Measurements from ENCODE around the gene PSMA3.

Gene PSMA3

GRCh38 chr14:58215191-58215914 is 29.3 kb upstream of the PSMA3 start (continued):
- TF ChIP-seq, protein P1, sequence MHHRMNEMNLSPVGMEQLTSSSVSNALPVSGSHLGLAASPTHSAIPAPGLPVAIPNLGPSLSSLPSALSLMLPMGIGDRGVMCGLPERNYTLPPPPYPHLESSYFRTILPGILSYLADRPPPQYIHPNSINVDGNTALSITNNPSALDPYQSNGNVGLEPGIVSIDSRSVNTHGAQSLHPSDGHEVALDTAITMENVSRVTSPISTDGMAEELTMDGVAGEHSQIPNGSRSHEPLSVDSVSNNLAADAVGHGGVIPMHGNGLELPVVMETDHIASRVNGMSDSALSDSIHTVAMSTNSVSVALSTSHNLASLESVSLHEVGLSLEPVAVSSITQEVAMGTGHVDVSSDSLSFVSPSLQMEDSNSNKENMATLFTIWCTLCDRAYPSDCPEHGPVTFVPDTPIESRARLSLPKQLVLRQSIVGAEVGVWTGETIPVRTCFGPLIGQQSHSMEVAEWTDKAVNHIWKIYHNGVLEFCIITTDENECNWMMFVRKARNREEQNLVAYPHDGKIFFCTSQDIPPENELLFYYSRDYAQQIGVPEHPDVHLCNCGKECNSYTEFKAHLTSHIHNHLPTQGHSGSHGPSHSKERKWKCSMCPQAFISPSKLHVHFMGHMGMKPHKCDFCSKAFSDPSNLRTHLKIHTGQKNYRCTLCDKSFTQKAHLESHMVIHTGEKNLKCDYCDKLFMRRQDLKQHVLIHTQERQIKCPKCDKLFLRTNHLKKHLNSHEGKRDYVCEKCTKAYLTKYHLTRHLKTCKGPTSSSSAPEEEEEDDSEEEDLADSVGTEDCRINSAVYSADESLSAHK (tag by site-specific recombination; IDR thresholded peaks at IDR 0.05): no peak
- TF ChIP-seq, protein P2, sequence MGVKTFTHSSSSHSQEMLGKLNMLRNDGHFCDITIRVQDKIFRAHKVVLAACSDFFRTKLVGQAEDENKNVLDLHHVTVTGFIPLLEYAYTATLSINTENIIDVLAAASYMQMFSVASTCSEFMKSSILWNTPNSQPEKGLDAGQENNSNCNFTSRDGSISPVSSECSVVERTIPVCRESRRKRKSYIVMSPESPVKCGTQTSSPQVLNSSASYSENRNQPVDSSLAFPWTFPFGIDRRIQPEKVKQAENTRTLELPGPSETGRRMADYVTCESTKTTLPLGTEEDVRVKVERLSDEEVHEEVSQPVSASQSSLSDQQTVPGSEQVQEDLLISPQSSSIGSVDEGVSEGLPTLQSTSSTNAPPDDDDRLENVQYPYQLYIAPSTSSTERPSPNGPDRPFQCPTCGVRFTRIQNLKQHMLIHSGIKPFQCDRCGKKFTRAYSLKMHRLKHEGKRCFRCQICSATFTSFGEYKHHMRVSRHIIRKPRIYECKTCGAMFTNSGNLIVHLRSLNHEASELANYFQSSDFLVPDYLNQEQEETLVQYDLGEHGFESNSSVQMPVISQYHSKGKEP (tag by site-specific recombination; IDR thresholded peaks at IDR 0.05): no peak
- TF ChIP-seq ZNF311 (tag by site-specific recombination; IDR thresholded peaks at IDR 0.05; ENCODE audit: borderline replicate concordance): no peak
- TF ChIP-seq ZNF624 (tag by site-specific recombination; IDR thresholded peaks at IDR 0.05): no peak
- no peak for TF ChIP-seq ZNF654 (tag by site-specific recombination; IDR thresholded peaks at IDR 0.05; ENCODE audit: low read depth)
- TF ChIP-seq ZNF146 (tag by site-specific recombination; IDR thresholded peaks at IDR 0.05): no peak

GRCh38 chr14:58216544-58216943 is 28.1 kb upstream of the PSMA3 start:
- H3K4me3 ChIP-seq (ENCODE audit: low read depth, low read length): no peak overlapping the region
- TF ChIP-seq ZNF112 (tag by site-specific recombination; IDR thresholded peaks at IDR 0.05) (no peak), ZNF837 (tag by site-specific recombination; IDR thresholded peaks at IDR 0.05) (no peak), ZNF19 (tag by site-specific recombination; IDR thresholded peaks at IDR 0.05; ENCODE audit: low read depth) (no peak), GLI2 (tag by site-specific recombination; IDR thresholded peaks at IDR 0.05; ENCODE audit: borderline replicate concordance, low read depth) (no peak), ZNF416 (tag by site-specific recombination; IDR thresholded peaks at IDR 0.05) (no peak), ATF2 (tag by site-specific recombination; IDR thresholded peaks at IDR 0.05; ENCODE audit: low read depth) (no peak), ZNF830 (tag by site-specific recombination; IDR thresholded peaks at IDR 0.05; ENCODE audit: low read depth) (no peak), ZNF292 (tag by site-specific recombination; IDR thresholded peaks at IDR 0.05; ENCODE audit: borderline replicate concordance, low read depth) (no peak), ZNF248 (tag by site-specific recombination; IDR thresholded peaks at IDR 0.05) (no peak), ZBTB8A (tag by site-specific recombination; IDR thresholded peaks at IDR 0.05) (no peak), ZNF223 (tag by site-specific recombination; IDR thresholded peaks at IDR 0.05) (no peak), ZNF169 (tag by site-specific recombination; IDR thresholded peaks at IDR 0.05) (no peak), ZNF24 (tag by site-specific recombination; IDR thresholded peaks at IDR 0.05) (no peak)
- no peak overlapping the region for H3K27ac ChIP-seq (ENCODE audit: extremely low read depth, low read depth, low read length)
- H3K4me1 ChIP-seq (ENCODE audit: control insufficient read depth, insufficient read depth, low read length): no peaks in the 10 kb centered on the region
- H3K9me3 ChIP-seq (ENCODE audit: control insufficient read depth, insufficient read depth, low read depth, low read length): no peaks in the 10 kb centered on the region
- ChIA-PET CTCF (no interaction called here), POLR2A (no interaction called here)
- peaks cover 26 to 53% of the 10 kb centered on the region in 2 experiments for H3K36me3 ChIP-seq (ENCODE audit: control insufficient read depth in 2 of 2, insufficient read depth in 1 of 2, low read length in 2 of 2)

Measured in HEK293 (cell line).